GM03348 (cell line): Measurements from ENCODE around the gene PTPRN2.

Experiments used
- DNase-seq: peaks from one replicate; pipeline ENCODE4 v3.0.0; 2012; ENCODE audit warnings: low spot score

PTPRN2 gene

GRCh38 chr7:158093156-158093796 lies 494.3 kb downstream of the PTPRN2 start:
- no peak for DNase-seq

- no peak for DNase-seq
Observed at GRCh38 chr7:158087196-158087595, 500.4 kb downstream of the PTPRN2 start.

- no peak for DNase-seq
Observed at GRCh38 chr7:158085741-158086695, 501.6 kb downstream of the PTPRN2 start.

GRCh38 chr7:158084555-158084954 lies 503.1 kb downstream of the PTPRN2 start:
- no peak for DNase-seq

- no peak for DNase-seq
Observed at GRCh38 chr7:158083526-158084310, 503.9 kb downstream of the PTPRN2 start.

- DNase-seq, result no peak
Observed at GRCh38 chr7:158082761-158083160, 504.9 kb downstream of the PTPRN2 start.

- DNase-seq, result no peak
Observed at GRCh38 chr7:158080899-158081445, 506.7 kb downstream of the PTPRN2 start.

GRCh38 chr7:158077934-158078910 lies 509.4 kb downstream of the PTPRN2 start:
- DNase-seq, result no peak

- DNase-seq, result no peak
Observed at GRCh38 chr7:158077151-158077840, 510.3 kb downstream of the PTPRN2 start.

- DNase-seq, result no peak
Observed at GRCh38 chr7:158076656-158077055, 511.0 kb downstream of the PTPRN2 start.

- no peak for DNase-seq
Observed at GRCh38 chr7:158076215-158076614, 511.4 kb downstream of the PTPRN2 start.

GRCh38 chr7:158075633-158076001 lies 512.0 kb downstream of the PTPRN2 start:
- no peak for DNase-seq

- no peak for DNase-seq
Observed at GRCh38 chr7:158074896-158075632, 512.6 kb downstream of the PTPRN2 start.

GRCh38 chr7:158073845-158074840 lies 513.5 kb downstream of the PTPRN2 start:
- DNase-seq, result no peak

GRCh38 chr7:158072991-158073730 lies 514.5 kb downstream of the PTPRN2 start:
- DNase-seq, result no peak

- no peak for DNase-seq
Observed at GRCh38 chr7:158070222-158070920, 517.3 kb downstream of the PTPRN2 start.

- no peak for DNase-seq
Observed at GRCh38 chr7:158068853-158069252, 518.8 kb downstream of the PTPRN2 start.
